ENCODE results near the gene GATA2. TPM values are rescaled to one million over a fixed set of nuclear protein-coding genes. Genes with fewer than 3 reads are reported as not detected.

GATA2 gene
- polyA plus RNA-seq, 3 donors: 0.07 to 0.36 TPM; not detected in 1

DNA sequence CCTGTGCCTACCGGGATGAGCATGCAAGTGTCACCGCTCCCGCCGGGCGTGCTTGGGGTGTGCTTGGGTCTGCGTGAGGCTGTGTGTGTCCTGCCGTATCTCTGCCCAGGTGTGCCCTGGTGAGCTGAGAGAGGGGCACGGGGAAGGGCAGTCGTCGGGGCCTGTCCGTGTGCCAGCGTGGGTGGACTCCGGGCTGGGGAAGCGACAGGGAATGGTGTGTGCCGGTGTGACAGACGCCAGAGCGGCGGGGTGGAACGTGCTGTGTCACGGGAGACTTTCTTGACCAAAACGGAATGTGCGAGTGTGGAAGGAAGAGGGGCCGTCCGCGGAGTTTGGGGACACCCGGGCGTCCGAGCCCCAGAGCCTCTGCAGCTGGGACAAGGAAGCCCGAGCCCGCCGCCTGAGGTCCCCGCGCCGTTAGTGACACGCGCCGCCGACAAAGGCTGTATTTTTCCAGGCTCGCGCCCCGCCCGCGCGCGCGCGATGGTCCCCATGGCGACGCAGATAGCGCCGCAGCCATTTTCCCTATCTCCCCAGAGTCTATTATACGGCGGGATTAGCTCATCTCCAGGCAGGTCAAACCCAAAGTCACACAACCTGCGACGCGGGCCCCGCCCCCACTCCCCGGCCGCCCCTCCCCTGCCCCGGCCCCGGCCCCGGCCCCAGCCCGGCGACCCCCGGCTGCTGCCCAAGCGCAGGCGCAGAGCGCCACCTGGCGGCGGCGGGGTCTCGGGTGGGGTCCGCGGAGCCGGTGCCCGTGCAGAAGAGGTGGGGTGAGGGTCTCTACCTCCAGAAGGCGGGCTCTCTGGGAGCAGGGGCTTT, 4.5 kb upstream of the GATA2 start:
- Histone ChIP-seq H4K20me1 (ENCODE audit: insufficient read depth, low read length) (no peaks in the 10 kb centered on the region), H2AFZ (ENCODE audit: insufficient read depth, low read depth, low read length, poor library complexity, severe bottlenecking) (peak overlapping the region; percentile 59), H3K4me1 (ENCODE audit: control insufficient read depth in 1 of 2, insufficient read depth in 2 of 2, low read length in 2 of 2) (peaks cover 8 to 18% of the 10 kb centered on the region in 2 donors), H3K4me3 (replicated peaks in 1 of 3; ENCODE audit: low read depth in 2 of 3, low read length in 3 of 3) (peak overlapping the region; percentile 36 to 70 (median 43)), H3K4me2 (replicated peaks; ENCODE audit: extremely low read depth, low read length, poor library complexity, severe bottlenecking) (peak overlapping the region; percentile 79), H3K36me3 (replicated peaks in 1 of 2; ENCODE audit: control insufficient read depth in 1 of 2, insufficient read depth in 2 of 2, low read length in 2 of 2) (no peaks in the 10 kb centered on the region), H3K9ac (ENCODE audit: insufficient read depth, low read length, poor library complexity, severe bottlenecking) (no peak overlapping the region), H3K79me2 (ENCODE audit: insufficient read depth, low read length) (no peaks in the 10 kb centered on the region), H3K27ac (ENCODE audit: low read depth in 1 of 2, low read length in 2 of 2) (no peak overlapping the region), H3K9me3 (replicated peaks in 1 of 2; ENCODE audit: control insufficient read depth in 1 of 2, insufficient read depth in 1 of 2, low read length in 2 of 2) (peaks cover 0 to 17% of the 10 kb centered on the region in 2 donors), H3K27me3 (ENCODE audit: control insufficient read depth in 2 of 2, insufficient read depth in 2 of 2, low read length in 2 of 2) (peaks cover 17 to 58% of the 10 kb centered on the region in 2 donors)
- DNase-seq: peak; percentile 28 to 54 (median 33)
- peaks cover 0 to 8% of the 10 kb centered on the region in 2 donors for H3K36me3 Mint-ChIP-seq
- 8% methylated on average over 73 of the region's 77 CpGs for WGBS (ENCODE audit: insufficient coverage)
- peaks cover 48 to 66% (median 60%) of the 10 kb centered on the region in 3 donors for H3K27me3 Mint-ChIP-seq (ENCODE audit: low read depth in 3 of 3)
- H3K4me1 Mint-ChIP-seq: peaks cover 15% of the 10 kb centered on the region
- intact Hi-C loops (cut with micrococcal nuclease): loop anchor here (5.0 to 10.0 kb wide), 2 partner anchors 110 to 403 kb away; no protein-coding TSS in a partner anchor
- TF ChIP-seq, protein P1, sequence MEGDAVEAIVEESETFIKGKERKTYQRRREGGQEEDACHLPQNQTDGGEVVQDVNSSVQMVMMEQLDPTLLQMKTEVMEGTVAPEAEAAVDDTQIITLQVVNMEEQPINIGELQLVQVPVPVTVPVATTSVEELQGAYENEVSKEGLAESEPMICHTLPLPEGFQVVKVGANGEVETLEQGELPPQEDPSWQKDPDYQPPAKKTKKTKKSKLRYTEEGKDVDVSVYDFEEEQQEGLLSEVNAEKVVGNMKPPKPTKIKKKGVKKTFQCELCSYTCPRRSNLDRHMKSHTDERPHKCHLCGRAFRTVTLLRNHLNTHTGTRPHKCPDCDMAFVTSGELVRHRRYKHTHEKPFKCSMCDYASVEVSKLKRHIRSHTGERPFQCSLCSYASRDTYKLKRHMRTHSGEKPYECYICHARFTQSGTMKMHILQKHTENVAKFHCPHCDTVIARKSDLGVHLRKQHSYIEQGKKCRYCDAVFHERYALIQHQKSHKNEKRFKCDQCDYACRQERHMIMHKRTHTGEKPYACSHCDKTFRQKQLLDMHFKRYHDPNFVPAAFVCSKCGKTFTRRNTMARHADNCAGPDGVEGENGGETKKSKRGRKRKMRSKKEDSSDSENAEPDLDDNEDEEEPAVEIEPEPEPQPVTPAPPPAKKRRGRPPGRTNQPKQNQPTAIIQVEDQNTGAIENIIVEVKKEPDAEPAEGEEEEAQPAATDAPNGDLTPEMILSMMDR (IDR thresholded peaks at IDR 0.05): peak; percentile 91
- H3K9me3 Mint-ChIP-seq: peaks cover 0 to 14% (median 0%) of the 10 kb centered on the region in 7 donors
- H3K27ac Mint-ChIP-seq: peak overlapping the region in 1 of 7 donors; percentile 72
- peak overlapping the region; percentile 77 to 90 for H3K4me3 Mint-ChIP-seq

DNA sequence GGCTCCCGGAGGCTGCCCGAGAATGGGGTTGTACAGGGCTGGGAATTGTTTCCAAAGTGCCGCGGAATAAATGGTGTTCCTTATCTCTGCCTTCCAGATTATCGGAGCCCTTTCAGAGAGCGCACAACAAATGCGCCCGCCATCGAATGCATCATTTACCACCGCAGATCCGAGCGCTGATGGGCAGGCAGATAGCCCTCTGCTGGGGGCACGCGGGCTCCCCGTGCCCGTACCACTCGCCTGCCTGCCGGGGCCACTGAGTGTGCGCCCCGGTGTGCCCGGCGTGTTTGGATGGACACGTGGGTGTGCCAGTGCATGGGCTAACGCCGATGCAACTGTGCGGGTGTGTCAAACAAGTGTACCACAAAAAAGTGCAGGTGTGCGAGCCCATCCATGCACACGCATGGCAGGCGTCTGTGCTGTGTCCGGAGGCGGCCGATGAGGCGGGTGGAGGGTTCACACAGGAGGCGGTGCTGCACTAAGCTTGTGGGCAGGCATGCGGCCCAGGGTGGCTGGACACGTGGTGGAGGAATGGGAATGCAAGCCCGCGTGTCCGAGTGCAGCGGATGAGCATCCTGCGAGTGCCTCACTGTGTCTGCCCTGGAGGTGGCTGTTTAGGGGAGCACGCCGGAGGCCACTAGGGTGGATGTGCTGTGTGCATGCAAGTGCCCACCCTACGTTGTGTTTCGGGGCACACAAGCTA, 3.8 kb upstream of the GATA2 start:
- H3K27me3 ChIP-seq (ENCODE audit: control insufficient read depth in 2 of 2, insufficient read depth in 2 of 2, low read length in 2 of 2): peaks cover 25 to 66% of the 10 kb centered on the region in 2 donors
- TF ChIP-seq, protein P1 (IDR thresholded peaks at IDR 0.05): no peak
- no peaks in the 10 kb centered on the region for H3K36me3 ChIP-seq (replicated peaks in 1 of 2; ENCODE audit: control insufficient read depth in 1 of 2, insufficient read depth in 2 of 2, low read length in 2 of 2)
- no peak for DNase-seq
- no peaks in the 10 kb centered on the region for H3K79me2 ChIP-seq (ENCODE audit: insufficient read depth, low read length)
- H3K9ac ChIP-seq (ENCODE audit: insufficient read depth, low read length, poor library complexity, severe bottlenecking): no peak overlapping the region
- intact Hi-C loops (cut with micrococcal nuclease): loop anchor here (5.0 to 10.0 kb wide), 2 partner anchors 111 to 402 kb away; no protein-coding TSS in a partner anchor
- H3K4me2 ChIP-seq (replicated peaks; ENCODE audit: extremely low read depth, low read length, poor library complexity, severe bottlenecking): peak overlapping the region; percentile 79
- H3K27ac Mint-ChIP-seq: no peak overlapping the region
- H3K9me3 ChIP-seq (replicated peaks in 1 of 2; ENCODE audit: control insufficient read depth in 1 of 2, insufficient read depth in 1 of 2, low read length in 2 of 2): peaks cover 0 to 20% of the 10 kb centered on the region in 2 donors
- WGBS (ENCODE audit: insufficient coverage): 85% methylated on average over 45 of the region's 45 CpGs
- H2AFZ ChIP-seq (ENCODE audit: insufficient read depth, low read depth, low read length, poor library complexity, severe bottlenecking): no peak overlapping the region
- peak overlapping the region; percentile 77 to 90 for H3K4me3 Mint-ChIP-seq
- peaks cover 0 to 22% (median 2%) of the 10 kb centered on the region in 7 donors for H3K9me3 Mint-ChIP-seq
- H4K20me1 ChIP-seq (ENCODE audit: insufficient read depth, low read length): no peaks in the 10 kb centered on the region
- peaks cover 54 to 73% (median 68%) of the 10 kb centered on the region in 3 donors for H3K27me3 Mint-ChIP-seq (ENCODE audit: low read depth in 3 of 3)
- H3K4me1 ChIP-seq (ENCODE audit: control insufficient read depth in 1 of 2, insufficient read depth in 2 of 2, low read length in 2 of 2): peaks cover 11 to 26% of the 10 kb centered on the region in 2 donors
- H3K27ac ChIP-seq (ENCODE audit: low read depth in 1 of 2, low read length in 2 of 2): no peak overlapping the region
- H3K4me1 Mint-ChIP-seq: peaks cover 20% of the 10 kb centered on the region
- H3K36me3 Mint-ChIP-seq: peaks cover 0 to 8% of the 10 kb centered on the region in 2 donors
- peak overlapping the region in 1 of 3 experiments; percentile 70 for H3K4me3 ChIP-seq (replicated peaks in 1 of 3; ENCODE audit: low read depth in 2 of 3, low read length in 3 of 3)

Measured in CD14-positive monocyte (primary cell).